GM18502 (cell line): ENCODE data around the gene ZNF831.

ENCODE experiments used
- ATAC-seq: cut with Tn5 transposase; IDR thresholded peaks from one replicate; pipeline ENCODE4 v1.9.1; 2021; ENCODE audit warnings: mild to moderate bottlenecking; ENCODE audit not compliant: unreplicated experiment, poor library complexity

Gene ZNF831

GRCh38 chr20:59163631-59164530 lies at the start of gene ZNF831:
TSS of gene ZNF831 (plus strand) at chr20:59163821. CDS start at chr20:59191020, 27,199 bp downstream.
- peak; percentile 40 for ATAC-seq

DNA sequence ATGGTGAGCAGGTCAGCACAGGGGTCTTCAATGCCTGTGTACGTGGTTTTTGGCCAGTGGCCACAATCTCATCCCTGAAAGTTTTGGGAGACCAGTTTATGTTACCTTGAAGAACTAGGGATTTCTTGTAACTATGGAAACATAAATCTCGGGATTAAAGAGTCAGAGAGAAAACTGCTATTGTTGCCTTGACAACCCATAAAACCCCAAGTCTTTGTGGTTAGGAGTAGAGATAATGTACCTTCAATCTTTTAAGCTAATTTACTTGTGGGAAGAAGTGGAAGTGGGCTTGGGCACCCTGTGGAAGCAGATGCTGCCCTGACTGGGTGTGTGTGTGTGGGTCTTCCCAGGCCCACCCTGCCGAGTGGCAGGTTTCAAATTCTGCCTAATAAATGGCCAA lies 46.1 kb upstream of the ZNF831 start:
- ATAC-seq, result no peak

DNA sequence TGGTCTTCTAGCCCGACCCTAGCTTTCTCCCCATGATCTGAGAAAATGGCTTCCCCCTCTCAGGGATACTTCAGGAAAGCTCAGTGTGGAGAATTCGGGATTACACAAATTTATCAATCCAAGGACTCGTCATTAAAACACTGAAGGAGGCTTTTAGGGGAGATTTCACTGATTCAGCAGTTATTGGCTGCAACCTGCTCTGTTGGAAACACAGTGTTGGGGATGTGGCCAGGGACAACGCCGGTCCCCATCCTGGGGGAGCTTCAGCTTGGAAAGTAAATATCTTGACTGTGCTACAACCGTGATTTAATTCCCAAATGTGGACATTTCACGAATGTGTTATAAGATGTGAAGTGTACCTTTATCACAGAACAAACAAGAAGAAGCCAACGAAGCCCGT lies 44.8 kb upstream of the ZNF831 start:
- ATAC-seq, result no peak

- ATAC-seq, result no peak
These were observed 43.1 kb upstream of the ZNF831 start for GRCh38 chr20:59120491-59120890.

- no peak for ATAC-seq
These were observed 42.7 kb upstream of the ZNF831 start for GRCh38 chr20:59120919-59121318.

GRCh38 chr20:59121714-59122565 lies 41.7 kb upstream of the ZNF831 start:
- ATAC-seq, result no peak

- ATAC-seq, result no peak
These were observed 41.1 kb upstream of the ZNF831 start for GRCh38 chr20:59122566-59122919.

DNA sequence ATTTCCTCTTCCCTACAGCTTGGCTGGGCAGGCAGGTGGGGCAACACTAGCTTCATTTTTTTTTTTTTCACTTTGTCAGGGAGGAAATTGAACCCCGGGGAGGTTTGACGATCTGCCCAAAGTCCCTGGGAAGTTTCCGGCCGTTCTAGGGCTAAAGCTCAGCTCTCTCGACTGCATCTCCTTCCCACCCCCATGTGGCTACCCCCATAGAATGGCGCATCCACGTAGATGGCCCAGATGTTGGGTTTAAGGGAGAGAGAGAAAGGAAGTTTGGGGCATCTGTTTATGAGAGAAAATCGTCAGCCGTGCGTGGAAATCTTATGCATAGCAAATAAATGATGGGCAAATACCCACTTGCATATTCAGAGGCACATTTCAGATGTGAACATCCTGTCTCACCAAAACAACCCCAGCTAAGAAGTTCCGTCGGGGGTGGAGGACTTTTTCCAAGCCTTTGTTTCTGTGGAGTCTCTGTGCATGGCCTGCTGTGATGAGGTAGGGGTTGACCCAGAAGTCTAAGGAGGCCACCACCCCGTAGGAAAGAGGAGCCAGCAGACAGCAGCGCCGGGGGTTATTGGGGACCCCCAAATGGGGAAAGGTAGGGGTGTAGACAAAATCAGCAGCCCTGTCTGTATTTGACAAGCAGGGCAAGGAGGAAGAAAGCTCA lies 40.5 kb upstream of the ZNF831 start:
- no peak for ATAC-seq

DNA sequence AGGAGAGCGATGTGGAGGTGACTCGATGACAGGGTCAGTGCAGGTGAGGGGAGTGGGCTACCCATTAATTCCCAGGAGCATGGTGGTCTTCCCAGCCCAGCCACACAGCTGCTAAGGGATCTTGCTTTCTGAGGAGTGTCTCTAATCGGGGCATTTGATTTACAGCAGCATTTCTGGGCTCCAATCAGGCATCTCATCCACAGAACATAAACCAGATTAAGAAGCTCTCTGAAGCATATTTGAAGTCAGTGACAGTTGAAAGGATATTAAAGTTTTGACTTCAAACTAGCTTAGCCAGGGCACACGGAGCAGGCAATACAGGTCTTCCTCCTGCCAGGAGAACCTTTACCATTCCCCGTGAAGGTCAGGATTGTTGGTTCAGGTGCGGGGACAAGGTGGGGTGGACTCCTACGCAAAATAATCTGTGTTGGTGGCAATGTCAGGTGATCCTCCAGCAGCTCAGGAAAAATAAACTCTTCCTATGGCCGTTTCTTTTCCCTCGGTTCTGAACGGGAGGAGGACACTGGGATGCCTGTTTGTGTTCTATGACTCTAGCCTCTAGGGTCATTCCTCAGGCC lies 39.9 kb upstream of the ZNF831 start:
- no peak for ATAC-seq

- no peak for ATAC-seq
These were observed 39.2 kb upstream of the ZNF831 start for GRCh38 chr20:59124296-59125029.

- ATAC-seq, result no peak
These were observed 38.3 kb upstream of the ZNF831 start for GRCh38 chr20:59125332-59125731.

GRCh38 chr20:59125836-59126235 lies 37.8 kb upstream of the ZNF831 start:
- no peak for ATAC-seq

- no peak for ATAC-seq
These were observed 35.8 kb upstream of the ZNF831 start for GRCh38 chr20:59127839-59128238.

DNA sequence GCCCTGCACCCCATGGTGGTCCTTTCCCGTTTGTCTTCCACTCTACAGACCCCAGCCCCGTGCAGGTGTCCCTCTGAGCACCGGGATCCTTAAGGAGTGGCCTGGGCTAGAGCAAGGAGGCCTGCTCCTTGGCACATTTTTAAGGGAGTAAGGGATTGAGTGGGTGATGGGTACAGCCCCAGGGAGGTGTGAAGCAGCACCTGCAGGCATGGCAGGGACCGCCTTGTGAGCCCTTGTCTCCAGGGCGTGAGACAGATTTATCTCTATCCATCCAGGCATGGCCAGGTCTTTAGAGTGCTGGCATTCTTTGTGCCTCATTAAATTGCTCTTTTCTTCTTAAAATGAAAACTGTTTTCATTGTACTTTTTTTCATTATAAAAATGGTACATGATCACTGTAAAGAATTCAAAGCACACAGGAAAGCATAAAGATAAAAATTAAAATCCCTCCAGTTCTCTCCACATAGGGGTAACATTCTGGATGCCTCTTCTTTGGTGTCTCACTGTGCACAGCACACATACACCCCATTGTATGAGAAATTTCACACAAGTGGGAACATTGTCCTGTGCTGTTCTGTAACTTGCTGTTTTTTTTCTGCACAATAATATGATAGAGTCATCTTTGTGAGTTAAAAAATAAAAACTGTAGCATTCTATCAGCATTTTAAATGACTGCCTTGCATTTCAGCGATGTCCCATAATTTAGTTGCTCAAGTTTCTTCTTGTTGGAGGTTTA lies 31.9 kb upstream of the ZNF831 start:
- ATAC-seq, result no peak

- ATAC-seq, result no peak
These were observed 29.4 kb upstream of the ZNF831 start for GRCh38 chr20:59134182-59134581.

DNA sequence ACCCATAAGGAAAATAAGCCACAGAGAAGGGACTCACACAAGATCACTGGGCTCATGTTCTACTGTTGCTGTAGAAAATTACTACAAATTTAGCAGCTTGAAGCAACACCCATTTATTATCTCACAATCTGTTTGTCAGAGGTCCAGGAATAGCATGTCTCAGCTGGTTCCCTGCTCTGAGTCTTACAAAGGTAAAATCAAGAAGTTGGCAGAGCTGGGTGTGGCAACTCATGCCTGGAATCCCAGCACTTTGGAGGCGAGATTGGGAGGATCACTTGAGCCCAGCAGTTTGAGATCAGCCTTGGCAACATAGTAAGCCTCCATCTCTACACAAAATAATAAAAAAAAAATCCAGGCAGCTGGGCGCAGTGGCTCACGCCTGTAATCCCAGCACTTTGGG lies 28.5 kb upstream of the ZNF831 start:
- no peak for ATAC-seq

DNA sequence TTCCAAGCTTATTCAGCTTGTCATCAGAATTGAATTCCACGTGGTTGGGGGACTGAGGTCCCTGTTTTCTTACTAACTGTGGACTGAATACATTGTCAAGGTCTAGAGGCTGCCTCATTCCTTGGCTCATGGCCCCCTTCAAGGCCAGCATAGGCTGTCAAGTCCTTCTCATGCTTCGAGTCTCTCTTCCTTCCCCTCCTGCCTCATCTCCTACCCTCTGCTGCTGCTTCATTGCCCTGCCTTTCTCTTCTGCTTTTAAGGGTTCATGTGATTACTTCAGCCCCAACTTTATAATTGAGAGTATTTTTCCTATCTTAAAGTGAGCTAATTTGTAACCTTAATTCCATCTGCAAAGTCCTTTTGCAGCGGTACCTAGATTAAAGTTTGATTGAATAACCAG lies 27.6 kb upstream of the ZNF831 start:
- no peak for ATAC-seq

DNA sequence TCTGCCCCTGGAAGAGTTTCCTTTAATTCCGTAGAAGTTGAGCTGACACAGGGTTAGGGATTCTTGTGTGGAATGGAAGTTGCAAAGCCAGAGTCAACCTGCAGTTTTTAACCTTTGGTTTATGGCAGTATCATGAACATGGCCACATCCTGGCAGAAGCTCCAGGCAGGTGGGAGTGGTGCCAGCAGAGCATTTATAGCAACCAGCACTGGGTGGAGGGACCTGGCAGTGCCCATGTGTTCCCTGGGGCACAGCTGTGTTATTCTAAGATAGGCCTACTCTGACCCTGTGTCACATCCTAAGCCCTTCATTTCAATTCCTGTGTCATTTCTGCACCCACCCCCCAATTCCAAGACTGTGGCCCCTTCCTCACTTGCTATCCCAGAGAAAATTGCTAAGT lies 26.1 kb upstream of the ZNF831 start:
- no peak for ATAC-seq

GRCh38 chr20:59138114-59138748 lies 25.4 kb upstream of the ZNF831 start:
- ATAC-seq, result no peak
